ENCODE measurements around the gene GPC5.

- TF ChIP-seq ZFP36 (IDR thresholded peaks at IDR 0.05; ENCODE audit: borderline replicate concordance, low read depth, low read length, partially characterized antibody) (no peak), JUN (CRISPR knock-in tag; IDR thresholded peaks at IDR 0.05) (no peak), ZBTB10 (CRISPR knock-in tag; IDR thresholded peaks at IDR 0.05; ENCODE audit: borderline replicate concordance) (no peak), KAT8 (CRISPR knock-in tag; IDR thresholded peaks at IDR 0.05) (no peak), ZBTB7A (CRISPR knock-in tag; IDR thresholded peaks at IDR 0.05) (no peak), TRIM24 (CRISPR knock-in tag; IDR thresholded peaks at IDR 0.05) (no peak), CTCF (CRISPR knock-in tag; IDR thresholded peaks at IDR 0.05) (no peak), ZBTB49 (CRISPR knock-in tag; IDR thresholded peaks at IDR 0.05; ENCODE audit: borderline replicate concordance) (no peak)
Observed at GRCh38 chr13:92224825-92225224, 826.4 kb downstream of the GPC5 start.

Data from HepG2 (cell line).